Choroid plexus epithelial cell (primary cell): Measurements from ENCODE around the gene TNPO3.
A peak's percentile ranks its signal among the peaks of the same experiment; 100 is the strongest.

Source experiments
- DNase-seq: peaks from one replicate; pipeline ENCODE4 v3.0.0-alpha.2; 2010; ENCODE audit warnings: low read depth
- H3K4me3 ChIP-seq: 2 replicates; pipeline ENCODE4 v1.5.1; 2011; ENCODE audit warnings: low read depth, mild to moderate bottlenecking, control low read depth, low read length, moderate library complexity
- CTCF ChIP-seq: conservative IDR thresholded peaks from 2 replicates; pipeline ENCODE4 v1.5.1; 2011; ENCODE audit warnings: low read depth, mild to moderate bottlenecking, control low read depth, inconsistent platforms, low read length, moderate library complexity

TNPO3 gene

GRCh38 chr7:128904381-128905197 lies 150.3 kb downstream of the TNPO3 start:
- no peak overlapping the region for H3K4me3 ChIP-seq
- TF ChIP-seq CTCF: peak; percentile 69
- peak; percentile 76 for DNase-seq
